Measurements from ENCODE around the gene TXNDC2.
"Not testable (repeated sequence)": the region's sequence is repeated elsewhere in the genome, so short reads cannot be mapped to it uniquely, and the experiment has no call there.

Gene TXNDC2

GRCh38 chr18:9887992-9888391 lies 2.2 kb downstream of the TXNDC2 start:
- no peak for DNase-seq

- no peak for DNase-seq
These were observed 4.4 kb downstream of the TXNDC2 start for GRCh38 chr18:9890196-9890595.

- no peak for DNase-seq
These were observed 5.2 kb downstream of the TXNDC2 start for GRCh38 chr18:9890957-9891356.

- not testable (repeated sequence) for DNase-seq
These were observed 5.7 kb downstream of the TXNDC2 start for GRCh38 chr18:9891515-9891914.

GRCh38 chr18:9894454-9895068 lies 8.8 kb downstream of the TXNDC2 start:
- no peak for DNase-seq

GRCh38 chr18:9897129-9897528 lies 11.4 kb downstream of the TXNDC2 start:
- no peak for DNase-seq

- DNase-seq: not testable (repeated sequence)
These were observed 12.1 kb downstream of the TXNDC2 start for GRCh38 chr18:9897787-9898291.

- no peak for DNase-seq
These were observed 13.2 kb downstream of the TXNDC2 start for GRCh38 chr18:9898792-9899549.

GRCh38 chr18:9899550-9899930 lies 13.8 kb downstream of the TXNDC2 start:
- not testable (repeated sequence) for DNase-seq

- no peak for DNase-seq
These were observed 14.9 kb downstream of the TXNDC2 start for GRCh38 chr18:9900699-9901098.

- DNase-seq: no peak
These were observed 15.6 kb downstream of the TXNDC2 start for GRCh38 chr18:9901377-9901776.

- not testable (repeated sequence) for DNase-seq
These were observed 16.5 kb downstream of the TXNDC2 start for GRCh38 chr18:9902264-9902663.

- no peak for DNase-seq
These were observed 17.1 kb downstream of the TXNDC2 start for GRCh38 chr18:9902832-9903231.

GRCh38 chr18:9905401-9905922 lies 19.7 kb downstream of the TXNDC2 start:
- DNase-seq: no peak

- DNase-seq: no peak
These were observed 20.7 kb downstream of the TXNDC2 start for GRCh38 chr18:9906481-9906880.

- no peak for DNase-seq
These were observed 22.1 kb downstream of the TXNDC2 start for GRCh38 chr18:9907867-9908266.

- DNase-seq: no peak
These were observed 24.3 kb downstream of the TXNDC2 start for GRCh38 chr18:9910071-9910470.

- DNase-seq: no peak
These were observed 24.9 kb downstream of the TXNDC2 start for GRCh38 chr18:9910661-9911060.

- DNase-seq: no peak
These were observed 25.5 kb downstream of the TXNDC2 start for GRCh38 chr18:9911226-9911625.

GRCh38 chr18:9912285-9912684 lies 26.5 kb downstream of the TXNDC2 start:
- not testable (repeated sequence) for DNase-seq

- no peak for DNase-seq
These were observed 27.4 kb downstream of the TXNDC2 start for GRCh38 chr18:9913151-9913525.

- DNase-seq: peak; percentile 87
These were observed 28.0 kb downstream of the TXNDC2 start, which contains the start of gene VAPA for GRCh38 chr18:9913526-9914333. Gene VAPA (plus strand): TSS chr18:9914016. CDS start chr18:9914257, 241 bp downstream.

GRCh38 chr18:9914334-9914583 lies 28.5 kb downstream of the TXNDC2 start:
- no peak for DNase-seq

Measured in activated CD4-positive, alpha-beta T cell treated with anti-CD3 and anti-CD28 coated beads for 1 hour (primary cell).